NB4 (cell line): ENCODE data around the gene RBM26.

Experiments
- DNase-seq: peaks from one replicate; pipeline ENCODE4 v3.0.0; 2010; ENCODE audit warnings: low read depth
- H3K4me3 ChIP-seq: one replicate; pipeline ENCODE4 v1.5.1; 2011; ENCODE audit warnings: mild to moderate bottlenecking, low read depth, low read length, moderate library complexity
- MYC ChIP-seq: IDR thresholded peaks from 2 replicates; pipeline ENCODE4 v1.6.1; 2011; ENCODE audit warnings: low read depth, low read length
- POLR2A ChIP-seq: IDR thresholded peaks from 2 replicates; pipeline ENCODE4 v1.6.1; 2011; ENCODE audit warnings: mild to moderate bottlenecking; ENCODE audit not compliant: insufficient read length; ENCODE audit errors: extremely low read depth
- TF ChIP-seq, protein P1 (sequence below): IDR thresholded peaks from 2 replicates; pipeline ENCODE4 v1.6.1; 2011; ENCODE audit warnings: low read depth, low read length
- TF ChIP-seq, protein P2 (sequence below): IDR thresholded peaks from one replicate; pipeline ENCODE4 v1.5.1; 2012; ENCODE audit warnings: low read depth, low read length

Gene RBM26

DNA sequence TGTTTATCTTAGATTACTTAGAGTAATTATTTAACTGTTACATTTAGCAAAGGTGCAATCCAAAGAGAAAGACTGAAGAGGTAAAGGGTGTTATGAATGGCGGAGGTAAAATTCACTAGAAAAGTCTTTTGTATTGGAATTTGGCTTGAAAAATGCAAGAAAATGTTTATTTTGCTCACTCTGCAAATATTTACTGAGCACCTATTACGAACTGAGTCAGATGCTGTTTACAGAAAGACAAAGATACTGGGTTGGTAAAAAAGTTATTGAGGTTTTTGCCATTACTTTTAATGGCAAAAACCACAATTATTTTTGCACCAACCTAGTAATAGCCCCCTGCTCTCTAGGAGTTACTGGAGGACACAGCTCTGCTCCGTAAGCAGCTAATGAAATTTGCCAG, 135.2 kb downstream of the RBM26 start:
- DNase-seq: no peak
- TF ChIP-seq, protein P1, sequence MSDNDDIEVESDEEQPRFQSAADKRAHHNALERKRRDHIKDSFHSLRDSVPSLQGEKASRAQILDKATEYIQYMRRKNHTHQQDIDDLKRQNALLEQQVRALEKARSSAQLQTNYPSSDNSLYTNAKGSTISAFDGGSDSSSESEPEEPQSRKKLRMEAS: no peak
- TF ChIP-seq MYC: no peak
- no peak for TF ChIP-seq POLR2A
- TF ChIP-seq, protein P2, sequence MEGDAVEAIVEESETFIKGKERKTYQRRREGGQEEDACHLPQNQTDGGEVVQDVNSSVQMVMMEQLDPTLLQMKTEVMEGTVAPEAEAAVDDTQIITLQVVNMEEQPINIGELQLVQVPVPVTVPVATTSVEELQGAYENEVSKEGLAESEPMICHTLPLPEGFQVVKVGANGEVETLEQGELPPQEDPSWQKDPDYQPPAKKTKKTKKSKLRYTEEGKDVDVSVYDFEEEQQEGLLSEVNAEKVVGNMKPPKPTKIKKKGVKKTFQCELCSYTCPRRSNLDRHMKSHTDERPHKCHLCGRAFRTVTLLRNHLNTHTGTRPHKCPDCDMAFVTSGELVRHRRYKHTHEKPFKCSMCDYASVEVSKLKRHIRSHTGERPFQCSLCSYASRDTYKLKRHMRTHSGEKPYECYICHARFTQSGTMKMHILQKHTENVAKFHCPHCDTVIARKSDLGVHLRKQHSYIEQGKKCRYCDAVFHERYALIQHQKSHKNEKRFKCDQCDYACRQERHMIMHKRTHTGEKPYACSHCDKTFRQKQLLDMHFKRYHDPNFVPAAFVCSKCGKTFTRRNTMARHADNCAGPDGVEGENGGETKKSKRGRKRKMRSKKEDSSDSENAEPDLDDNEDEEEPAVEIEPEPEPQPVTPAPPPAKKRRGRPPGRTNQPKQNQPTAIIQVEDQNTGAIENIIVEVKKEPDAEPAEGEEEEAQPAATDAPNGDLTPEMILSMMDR: no peak
- H3K4me3 ChIP-seq: no peak overlapping the region
